HG03175 (cell line): ENCODE data around the gene CRLF1.

ENCODE experiments used
- ATAC-seq: cut with Tn5 transposase; IDR thresholded peaks from one replicate; pipeline ENCODE4 v1.9.1; 2021; ENCODE audit warnings: mild to moderate bottlenecking, moderate library complexity; ENCODE audit not compliant: unreplicated experiment

Gene CRLF1

GRCh38 chr19:18606281-18607225 is at the start of gene CRLF1:
CRLF1 (minus strand) TSS chr19:18606799; CDS start chr19:18606656, 143 bp downstream.
- ATAC-seq: no peak

GRCh38 chr19:18655173-18655844 is 48.7 kb upstream of the CRLF1 start:
- no peak for ATAC-seq

GRCh38 chr19:18654469-18654868 is 47.9 kb upstream of the CRLF1 start:
- ATAC-seq: no peak

DNA sequence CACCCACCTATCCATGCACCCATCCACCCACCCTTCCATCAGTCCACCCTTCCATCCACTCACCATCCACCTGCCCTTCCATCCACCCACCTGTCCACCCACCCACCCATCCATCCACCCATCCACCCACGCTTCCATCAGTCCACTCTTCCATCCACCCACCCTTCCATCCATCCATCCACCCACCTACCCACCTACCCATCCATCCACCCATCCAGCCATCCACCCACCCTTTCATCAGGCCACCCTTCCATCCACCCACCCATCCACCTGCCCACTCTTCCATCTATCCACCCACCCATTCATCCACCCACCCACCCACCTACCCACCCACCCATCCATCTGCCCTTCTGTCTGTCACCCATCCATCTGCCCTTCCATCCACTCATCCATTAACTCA is 47.3 kb upstream of the CRLF1 start:
- no peak for ATAC-seq

DNA sequence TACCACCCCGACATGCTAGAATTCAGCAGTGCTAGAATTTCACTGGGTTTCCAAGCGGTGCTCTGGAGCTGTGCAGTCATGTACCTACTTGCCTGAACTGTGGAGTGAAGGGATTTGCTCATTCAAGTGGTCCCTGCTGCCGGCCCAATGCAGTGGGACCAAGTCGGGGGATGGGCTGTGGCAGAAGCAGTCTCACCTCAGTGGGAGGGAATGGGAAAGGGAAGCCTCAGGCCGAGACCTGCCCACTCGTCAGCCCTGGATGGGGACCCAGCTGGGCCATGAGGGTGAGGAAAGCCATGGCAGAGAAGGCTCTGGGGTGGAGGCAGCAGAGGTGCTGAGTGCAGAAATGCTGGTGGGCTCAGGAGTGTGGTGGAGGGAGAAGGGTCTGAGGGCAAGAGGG is 45.1 kb upstream of the CRLF1 start:
- ATAC-seq: no peak

GRCh38 chr19:18651300-18651699 is 44.7 kb upstream of the CRLF1 start:
- ATAC-seq: no peak

DNA sequence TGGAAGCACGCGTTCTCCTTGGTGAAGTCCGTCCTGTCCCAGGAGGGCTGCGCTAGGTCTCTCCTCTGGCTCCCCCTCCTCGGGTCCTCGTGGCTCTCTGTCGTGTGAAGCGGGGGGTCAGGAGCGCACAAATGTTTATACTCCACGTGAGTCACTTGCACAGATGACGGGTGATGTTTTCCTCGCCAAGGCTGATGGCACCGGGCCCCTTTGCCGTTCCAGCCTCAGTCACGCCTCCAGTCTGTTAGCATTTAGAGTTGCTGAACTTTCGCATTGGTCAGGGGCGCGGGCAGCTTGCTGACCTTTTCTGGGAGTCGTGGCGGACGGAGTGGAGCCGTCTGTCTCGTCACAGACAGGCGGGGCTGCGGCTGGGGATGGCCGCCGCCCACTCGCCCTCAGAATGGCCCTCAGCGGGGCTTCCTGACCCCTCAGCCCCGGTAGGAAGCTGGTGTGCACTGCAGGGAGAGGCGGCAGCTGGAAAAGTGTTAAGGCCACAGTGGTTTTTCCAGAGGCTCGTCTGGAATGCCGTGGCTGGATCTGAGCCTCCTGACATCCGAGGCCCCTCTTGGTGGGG is 44.0 kb upstream of the CRLF1 start:
- ATAC-seq: no peak

DNA sequence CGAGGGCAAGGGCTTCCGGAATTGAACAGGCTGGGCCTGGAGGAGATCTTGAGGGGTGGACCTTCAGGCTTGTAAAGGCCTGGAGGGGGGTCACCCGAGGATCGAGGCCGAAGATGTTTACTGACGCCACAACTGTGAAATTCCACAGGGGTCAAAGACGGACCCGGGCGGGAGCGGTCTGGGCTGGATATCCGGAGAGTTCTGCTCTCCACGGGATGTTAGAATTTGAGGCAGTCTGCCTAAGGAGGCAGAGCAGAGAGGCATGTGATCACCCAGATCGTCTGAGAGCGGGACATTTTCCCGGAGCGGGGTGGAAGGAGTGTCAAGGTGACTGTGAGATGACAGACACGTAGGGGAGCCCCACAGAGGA is 43.4 kb upstream of the CRLF1 start:
- ATAC-seq: no peak

DNA sequence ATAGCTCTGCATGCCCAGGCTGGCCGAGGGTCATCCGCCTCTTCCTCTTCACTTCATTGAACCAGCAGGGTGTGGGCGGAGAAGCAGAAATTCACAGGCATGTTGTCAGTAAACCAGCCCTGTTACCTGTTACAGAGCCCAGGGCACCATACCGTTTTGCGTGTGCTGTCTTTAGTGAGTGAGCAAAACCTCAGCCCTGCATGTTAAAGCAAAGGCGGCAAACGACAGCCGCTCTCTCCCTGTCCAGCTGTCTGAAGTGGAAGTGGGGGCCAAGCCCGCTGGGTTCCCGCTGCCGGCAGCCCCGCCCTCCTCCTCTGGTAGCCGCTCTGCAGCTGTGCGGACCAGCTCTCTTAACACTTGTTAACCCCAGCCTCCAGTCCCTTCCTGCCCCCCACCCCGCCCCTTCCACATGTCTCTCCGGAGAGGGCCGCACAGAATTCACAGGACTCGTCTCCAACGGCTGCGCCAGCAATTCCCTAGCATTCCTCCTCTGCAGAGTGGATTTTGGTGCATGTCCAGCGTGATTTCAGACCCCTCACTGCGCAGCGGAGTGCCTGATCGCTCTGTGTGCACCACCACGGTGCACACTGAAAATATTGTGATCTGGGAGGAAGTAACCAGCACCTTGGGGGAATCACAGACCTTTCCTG is 42.9 kb upstream of the CRLF1 start:
- no peak for ATAC-seq

GRCh38 chr19:18648973-18649315 is 42.3 kb upstream of the CRLF1 start:
- no peak for ATAC-seq

- ATAC-seq: no peak
Observed at GRCh38 chr19:18647807-18648206, 41.2 kb upstream of the CRLF1 start.

DNA sequence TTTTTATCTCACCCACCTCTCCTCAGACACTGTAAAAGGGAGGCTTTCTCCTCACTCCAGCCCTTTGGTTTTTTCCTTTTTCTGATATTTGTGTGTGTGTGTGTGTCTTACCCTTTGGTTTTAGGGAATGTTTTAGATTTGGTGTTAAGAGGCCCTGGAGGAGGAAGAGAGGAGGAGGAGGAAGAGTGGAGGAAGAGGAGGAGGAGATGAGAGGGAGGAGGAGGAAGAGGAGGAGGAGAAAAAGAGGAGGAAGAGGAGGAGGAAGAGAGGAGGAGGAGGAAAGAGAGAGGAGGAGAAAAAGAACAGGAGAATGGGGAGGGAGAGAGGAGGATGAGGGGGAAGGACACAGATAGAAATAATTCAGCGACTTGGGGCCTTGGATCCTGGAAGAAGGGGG is 40.8 kb upstream of the CRLF1 start:
- no peak for ATAC-seq

GRCh38 chr19:18646535-18647370 is 40.2 kb upstream of the CRLF1 start:
- no peak for ATAC-seq

DNA sequence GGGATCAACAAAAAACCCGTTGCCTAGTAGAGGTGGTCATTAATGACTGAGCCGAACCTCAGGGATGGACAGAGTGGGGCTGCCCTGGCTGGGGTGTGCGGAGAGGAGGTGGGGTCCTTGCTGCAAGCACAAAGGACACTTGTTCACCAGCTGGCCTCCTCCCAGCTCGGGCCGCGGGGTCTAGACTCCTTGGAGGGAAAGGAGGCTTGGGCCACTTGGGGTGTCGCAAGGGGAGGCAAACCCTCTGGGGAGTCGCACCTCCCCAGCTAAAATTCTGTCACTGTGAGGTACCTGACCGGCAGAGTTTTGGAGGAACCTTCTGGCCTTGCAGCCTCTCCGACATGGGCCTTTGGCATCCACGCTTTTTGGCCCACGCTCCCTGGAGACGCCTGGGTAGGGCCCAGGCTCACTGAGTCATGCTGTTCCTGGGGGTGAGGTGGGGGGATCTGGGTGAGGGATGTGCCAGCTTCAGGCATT is 38.5 kb upstream of the CRLF1 start:
- ATAC-seq: no peak

DNA sequence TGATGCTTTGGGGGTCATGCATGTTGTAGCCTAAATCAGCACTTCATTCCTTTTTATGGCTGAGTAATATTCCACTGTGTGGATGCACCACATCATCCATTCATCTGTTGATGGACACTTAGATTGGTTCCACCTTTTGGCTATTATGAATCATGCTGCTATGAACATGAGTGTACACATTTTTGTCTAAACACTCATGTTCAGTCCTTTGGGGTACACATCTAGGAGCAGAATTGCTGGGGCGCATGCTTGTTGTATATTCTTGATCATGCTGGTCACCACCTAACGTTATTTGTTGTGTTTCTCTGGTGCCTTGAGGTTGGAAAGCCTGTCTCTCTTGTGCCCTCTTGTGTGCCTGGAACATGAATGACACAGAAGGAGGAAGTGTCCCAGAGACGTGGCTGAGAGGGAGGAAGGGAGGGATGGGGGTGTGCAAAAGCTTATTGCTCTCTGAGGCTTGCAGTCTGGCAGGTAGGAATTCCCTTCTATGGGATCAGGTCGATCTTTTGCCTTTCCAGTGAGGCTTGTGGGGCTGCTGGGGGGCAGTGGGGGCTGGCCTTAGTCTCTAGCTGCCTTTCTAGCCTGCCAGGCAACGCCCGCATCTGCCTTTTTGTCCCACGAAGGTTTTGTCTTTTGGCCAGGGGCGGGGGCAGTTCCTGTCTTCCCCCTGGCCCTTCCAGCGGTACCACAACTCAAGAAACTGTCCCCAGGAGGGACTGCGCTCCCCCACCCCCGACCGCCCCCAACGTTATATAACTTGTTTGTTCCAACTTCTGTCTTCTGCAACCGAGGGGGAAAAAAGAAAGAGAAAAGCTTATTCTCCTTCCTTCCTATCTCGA is 37.8 kb upstream of the CRLF1 start:
- no peak for ATAC-seq

- ATAC-seq: no peak
Observed at GRCh38 chr19:18639706-18640243, 33.2 kb upstream of the CRLF1 start.

DNA sequence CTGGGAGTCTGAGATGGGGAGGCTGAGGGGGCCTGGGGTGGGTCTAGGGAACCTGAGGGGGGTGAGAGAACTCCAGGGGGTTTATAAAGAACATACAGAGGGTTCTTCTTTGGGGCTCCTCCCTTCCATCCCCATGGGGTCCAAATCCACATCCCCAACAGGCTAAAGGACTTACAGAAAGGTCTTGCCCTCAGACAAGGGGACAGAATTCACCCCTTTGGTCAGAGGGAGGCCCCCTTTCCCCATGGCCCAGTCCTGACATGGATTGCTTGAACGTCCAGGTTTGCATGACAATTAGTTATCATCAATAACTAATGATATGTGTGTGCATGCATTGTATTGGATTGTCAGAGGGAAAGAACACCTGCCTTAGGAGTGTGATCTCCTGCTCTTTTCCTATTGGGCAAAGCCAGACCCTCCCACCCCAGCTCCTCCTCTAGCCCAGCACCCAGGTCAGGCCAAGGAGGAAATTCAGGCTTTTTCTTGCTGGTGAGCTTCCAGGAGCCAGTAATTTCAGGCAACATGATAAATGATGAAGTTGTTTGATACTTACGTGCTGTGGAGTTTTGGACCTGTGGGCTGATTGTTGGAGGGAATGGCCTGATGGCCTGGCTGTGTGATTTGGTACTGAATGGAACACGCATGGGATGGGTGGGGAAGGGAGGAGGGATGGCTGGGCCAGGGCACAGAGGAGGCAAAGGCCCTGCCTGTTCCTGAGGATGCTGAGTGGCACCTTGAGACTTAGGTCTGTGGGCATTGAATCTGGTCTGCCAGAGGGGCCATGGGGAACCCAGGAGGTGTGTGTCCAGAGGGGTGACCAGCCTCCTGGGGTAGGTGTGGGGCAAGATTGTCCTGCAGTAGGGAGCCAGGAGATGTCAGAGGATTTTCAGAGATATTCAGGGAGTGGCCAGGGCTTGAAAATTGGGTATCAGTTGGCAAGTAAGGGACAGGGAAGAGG is 31.4 kb upstream of the CRLF1 start:
- ATAC-seq: no peak

DNA sequence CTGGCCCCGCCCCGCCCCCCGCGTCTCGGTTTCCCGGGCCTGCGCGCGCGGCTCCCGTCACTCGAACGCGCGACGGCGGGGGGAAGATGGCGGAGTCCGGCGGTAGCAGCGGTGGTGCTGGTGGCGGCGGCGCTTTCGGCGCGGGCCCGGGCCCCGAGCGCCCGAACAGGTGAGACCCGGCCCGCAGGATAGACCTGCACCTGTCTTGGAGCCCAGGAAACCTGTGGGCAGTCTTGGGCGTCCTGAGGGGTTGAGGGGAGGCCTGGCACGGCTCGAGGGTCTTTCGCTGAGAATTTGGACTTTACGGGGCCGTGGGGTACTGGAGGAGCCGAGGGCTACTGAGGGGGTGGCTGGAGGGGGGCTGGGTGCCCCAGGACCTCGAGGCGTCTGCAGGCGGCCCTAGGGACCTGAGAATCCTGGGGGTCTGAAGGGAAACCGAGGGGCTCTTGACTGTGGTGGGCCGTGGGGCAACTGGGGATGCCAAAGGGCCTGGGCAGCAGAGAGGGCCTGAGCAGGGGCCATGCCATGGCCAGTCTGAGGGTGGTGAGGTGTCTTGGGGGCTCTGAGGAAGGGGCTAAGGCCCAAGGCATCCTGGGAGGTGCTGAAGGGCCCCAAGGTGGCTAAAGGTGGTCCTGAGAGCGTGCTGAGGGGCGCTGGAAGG is 30.5 kb upstream of the CRLF1 start, which contains the start of gene KLHL26:
Gene KLHL26, plus strand, starts transcription at position 60 of the 661 bp plus-strand sequence. Its CDS starts 27 bp downstream, at position 87.
- no peak for ATAC-seq
